Measurements from ENCODE around the gene LRRC49.

LRRC49 gene

DNA sequence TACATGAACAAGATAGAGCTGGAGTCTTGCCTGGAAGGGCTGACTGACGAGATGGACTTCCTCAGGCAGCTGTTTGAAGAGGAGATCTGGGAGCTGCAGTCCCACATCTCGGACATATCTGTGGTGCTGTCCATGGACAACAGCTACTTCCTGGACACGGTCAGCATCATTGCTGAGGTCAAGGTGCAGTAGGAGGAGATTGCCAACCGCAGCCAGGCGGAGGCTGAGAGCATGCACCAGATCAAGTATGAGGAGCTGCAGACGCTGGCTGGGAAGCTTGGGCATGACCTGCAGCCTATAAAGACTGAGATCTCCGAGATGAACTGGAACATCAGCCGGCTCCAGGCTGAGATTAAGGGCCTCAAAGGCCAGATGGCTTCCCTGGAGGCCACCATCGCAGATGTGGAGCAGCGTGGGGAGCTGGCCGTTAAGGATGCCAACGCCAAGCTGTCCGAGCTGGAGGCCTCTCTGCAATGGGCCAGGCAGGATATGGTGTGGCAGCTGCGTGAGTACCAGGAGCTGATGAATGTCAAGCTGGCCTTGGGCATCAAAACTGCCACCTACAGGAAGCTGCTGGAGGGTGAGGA, 33.2 kb upstream of the LRRC49 start:
- Histone ChIP-seq H3K27ac (ENCODE audit: low read depth, low read length, poor library complexity, severe bottlenecking) (no peak overlapping the region), H3K4me3 (ENCODE audit: low read depth, low read length, poor library complexity, severe bottlenecking) (no peak overlapping the region), H3K9ac (ENCODE audit: low read length) (no peak overlapping the region), H3K4me1 (ENCODE audit: insufficient read depth, low read length, severe bottlenecking) (no peaks in the 10 kb centered on the region), H3F3A (ENCODE audit: insufficient read depth, low read length) (no peaks in the 10 kb centered on the region), H3K9me2 (ENCODE audit: low read depth, low read length) (no peaks in the 10 kb centered on the region), H3K36me3 (ENCODE audit: insufficient read depth, low read length) (no peaks in the 10 kb centered on the region), H2AFZ (ENCODE audit: low read length) (no peak overlapping the region), H3K9me3 (ENCODE audit: low read length) (no peaks in the 10 kb centered on the region), H4K20me1 (ENCODE audit: insufficient read depth, low read length) (no peaks in the 10 kb centered on the region), H3K27me3 (ENCODE audit: insufficient read depth, low read length) (no peaks in the 10 kb centered on the region), H3K4me2 (ENCODE audit: low read length) (no peak overlapping the region), H3K79me2 (ENCODE audit: insufficient read depth, low read length) (no peaks in the 10 kb centered on the region)
- TF ChIP-seq EZH2 (IDR thresholded peaks at IDR 0.05; ENCODE audit: borderline replicate concordance, low read length), result no peak
- TF ChIP-seq, protein P1, sequence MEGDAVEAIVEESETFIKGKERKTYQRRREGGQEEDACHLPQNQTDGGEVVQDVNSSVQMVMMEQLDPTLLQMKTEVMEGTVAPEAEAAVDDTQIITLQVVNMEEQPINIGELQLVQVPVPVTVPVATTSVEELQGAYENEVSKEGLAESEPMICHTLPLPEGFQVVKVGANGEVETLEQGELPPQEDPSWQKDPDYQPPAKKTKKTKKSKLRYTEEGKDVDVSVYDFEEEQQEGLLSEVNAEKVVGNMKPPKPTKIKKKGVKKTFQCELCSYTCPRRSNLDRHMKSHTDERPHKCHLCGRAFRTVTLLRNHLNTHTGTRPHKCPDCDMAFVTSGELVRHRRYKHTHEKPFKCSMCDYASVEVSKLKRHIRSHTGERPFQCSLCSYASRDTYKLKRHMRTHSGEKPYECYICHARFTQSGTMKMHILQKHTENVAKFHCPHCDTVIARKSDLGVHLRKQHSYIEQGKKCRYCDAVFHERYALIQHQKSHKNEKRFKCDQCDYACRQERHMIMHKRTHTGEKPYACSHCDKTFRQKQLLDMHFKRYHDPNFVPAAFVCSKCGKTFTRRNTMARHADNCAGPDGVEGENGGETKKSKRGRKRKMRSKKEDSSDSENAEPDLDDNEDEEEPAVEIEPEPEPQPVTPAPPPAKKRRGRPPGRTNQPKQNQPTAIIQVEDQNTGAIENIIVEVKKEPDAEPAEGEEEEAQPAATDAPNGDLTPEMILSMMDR (IDR thresholded peaks at IDR 0.05; ENCODE audit: low read length), result no peak

DNA sequence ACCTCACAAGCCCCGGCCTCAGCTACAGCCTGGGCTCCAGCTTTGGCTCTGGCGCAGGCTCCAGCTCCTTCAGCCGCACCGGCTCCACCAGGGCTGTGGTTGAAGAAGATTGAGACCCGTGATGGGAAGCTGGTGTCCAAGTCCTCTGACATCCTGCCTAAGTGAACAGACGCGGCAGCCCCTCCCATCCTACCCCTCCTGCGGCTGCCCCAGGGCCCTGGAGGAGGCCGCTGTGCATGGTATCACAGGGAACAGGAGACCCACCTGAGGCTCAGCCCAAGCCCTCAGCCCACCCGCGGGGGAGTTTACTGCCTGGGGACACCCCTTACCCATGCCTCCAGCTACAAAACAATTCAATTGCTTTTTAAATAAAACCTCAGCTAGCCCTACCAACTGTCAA, 32.6 kb upstream of the LRRC49 start:
- Histone ChIP-seq H3K27me3 (ENCODE audit: insufficient read depth, low read length) (no peaks in the 10 kb centered on the region), H2AFZ (ENCODE audit: low read length) (no peak overlapping the region), H3K4me1 (ENCODE audit: insufficient read depth, low read length, severe bottlenecking) (no peaks in the 10 kb centered on the region), H3F3A (ENCODE audit: insufficient read depth, low read length) (no peaks in the 10 kb centered on the region), H3K9me2 (ENCODE audit: low read depth, low read length) (no peaks in the 10 kb centered on the region), H3K4me3 (ENCODE audit: low read depth, low read length, poor library complexity, severe bottlenecking) (no peak overlapping the region), H3K9ac (ENCODE audit: low read length) (no peak overlapping the region), H3K27ac (ENCODE audit: low read depth, low read length, poor library complexity, severe bottlenecking) (no peak overlapping the region), H3K36me3 (ENCODE audit: insufficient read depth, low read length) (no peaks in the 10 kb centered on the region), H3K79me2 (ENCODE audit: insufficient read depth, low read length) (no peaks in the 10 kb centered on the region), H3K4me2 (ENCODE audit: low read length) (no peak overlapping the region), H4K20me1 (ENCODE audit: insufficient read depth, low read length) (no peaks in the 10 kb centered on the region), H3K9me3 (ENCODE audit: low read length) (no peaks in the 10 kb centered on the region)
- TF ChIP-seq, protein P1 (IDR thresholded peaks at IDR 0.05; ENCODE audit: low read length), result no peak
- TF ChIP-seq EZH2 (IDR thresholded peaks at IDR 0.05; ENCODE audit: borderline replicate concordance, low read length), result no peak

DNA sequence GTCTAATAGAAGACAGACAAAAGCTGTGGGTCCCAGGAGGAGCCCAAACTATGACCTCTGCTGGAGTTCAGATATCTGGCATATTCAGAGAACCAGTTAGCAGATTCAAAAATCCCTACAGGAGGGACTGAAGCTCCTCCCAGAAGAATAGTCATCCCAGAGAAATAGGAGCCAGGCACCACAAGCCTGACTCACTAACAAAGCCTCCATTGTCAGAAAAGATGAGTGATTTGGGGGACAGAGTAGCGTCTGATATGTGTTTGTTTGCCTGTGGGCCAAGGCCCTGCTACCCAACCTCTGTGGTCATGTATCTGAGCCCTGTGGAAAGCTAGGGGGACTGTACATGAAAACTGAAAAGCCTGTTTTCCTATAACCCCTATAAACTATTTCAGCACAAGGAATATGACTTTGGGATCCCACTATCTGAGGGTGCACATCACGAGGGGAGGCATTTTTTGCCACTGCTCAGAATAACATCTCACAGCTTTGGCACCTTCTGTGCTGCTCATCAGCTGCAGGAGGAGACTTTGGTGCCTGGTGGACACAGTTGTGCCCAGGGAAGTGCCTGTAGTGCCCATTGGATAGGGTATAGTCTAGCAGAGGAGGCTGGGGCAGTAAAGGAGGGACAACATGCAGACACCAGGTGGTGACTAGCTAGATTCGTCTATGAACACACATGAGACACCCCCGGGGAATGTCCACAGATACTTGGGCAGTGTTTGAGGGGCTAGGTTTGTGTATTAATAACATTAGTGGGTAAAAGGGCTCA, 29.0 kb upstream of the LRRC49 start:
- TF ChIP-seq, protein P1 (IDR thresholded peaks at IDR 0.05; ENCODE audit: low read length), result no peak
- TF ChIP-seq EZH2 (IDR thresholded peaks at IDR 0.05; ENCODE audit: borderline replicate concordance, low read length), result no peak
- no peaks in the 10 kb centered on the region for H4K20me1 ChIP-seq (ENCODE audit: insufficient read depth, low read length)
- no peaks in the 10 kb centered on the region for H3K36me3 ChIP-seq (ENCODE audit: insufficient read depth, low read length)
- no peaks in the 10 kb centered on the region for H3K9me2 ChIP-seq (ENCODE audit: low read depth, low read length)
- no peaks in the 10 kb centered on the region for H3K4me1 ChIP-seq (ENCODE audit: insufficient read depth, low read length, severe bottlenecking)
- no peaks in the 10 kb centered on the region for H3K9me3 ChIP-seq (ENCODE audit: low read length)
- no peaks in the 10 kb centered on the region for H3F3A ChIP-seq (ENCODE audit: insufficient read depth, low read length)
- H3K27me3 ChIP-seq (ENCODE audit: insufficient read depth, low read length), result no peaks in the 10 kb centered on the region
- H2AFZ ChIP-seq (ENCODE audit: low read length), result no peak overlapping the region
- no peak overlapping the region for H3K4me2 ChIP-seq (ENCODE audit: low read length)
- H3K9ac ChIP-seq (ENCODE audit: low read length), result no peak overlapping the region
- no peak overlapping the region for H3K27ac ChIP-seq (ENCODE audit: low read depth, low read length, poor library complexity, severe bottlenecking)
- no peaks in the 10 kb centered on the region for H3K79me2 ChIP-seq (ENCODE audit: insufficient read depth, low read length)
- H3K4me3 ChIP-seq (ENCODE audit: low read depth, low read length, poor library complexity, severe bottlenecking), result no peak overlapping the region

All from OCI-LY1 (cell line).